HFFc6 (cell line): ENCODE measurements around the gene PCSK5. TPM values are rescaled to one million over a fixed set of nuclear protein-coding genes. Genes with fewer than 3 reads are reported as not detected.

Experiments
- DNase-seq: peaks from one replicate; pipeline ENCODE4 v3.0.0-alpha.2; 2018
- H3K27ac Mint-ChIP-seq: 2 replicates; pipeline ENCODE4 v1.8.0; 2020; ENCODE audit warnings: mild to moderate bottlenecking, mixed read lengths
- H3K27me3 Mint-ChIP-seq: 2 replicates; pipeline ENCODE4 v1.8.0; 2021; ENCODE audit warnings: mild to moderate bottlenecking, moderate library complexity, mixed read lengths; ENCODE audit not compliant: insufficient read depth
- H3K36me3 Mint-ChIP-seq: 2 replicates; pipeline ENCODE4 v1.8.0; 2021; ENCODE audit warnings: low read depth, mixed read lengths
- H3K4me1 Mint-ChIP-seq: 2 replicates; pipeline ENCODE4 v1.8.0; 2020; ENCODE audit warnings: low read depth, mixed read lengths
- H3K4me3 Mint-ChIP-seq: 2 replicates; pipeline ENCODE4 v1.8.0; 2020; ENCODE audit warnings: mild to moderate bottlenecking, moderate library complexity, mixed read lengths
- H3K9me3 Mint-ChIP-seq: 2 replicates; pipeline ENCODE4 v1.8.0; 2020; ENCODE audit warnings: mild to moderate bottlenecking, mixed read lengths
- CTCF ChIP-seq: fragments of 200-600 bp; sonication (generic); IDR thresholded peaks from 2 replicates; pipeline ENCODE4 v1.5.0; 2021; ENCODE audit warnings: antibody characterized with exemption, mild to moderate bottlenecking
- total RNA-seq, 6 experiments: library from RNA; stranded (reverse); fragmentation: NEBNext Ultra II Directional; extraction: Animal tissue kit (Norgen Biotek cat#: 25700); gene quantifications; 2 replicates in 1 of 6; 3 replicates in 5 of 6; pipeline ENCODE4 v1.2.3, GENCODE V29; 2021

Gene PCSK5
- total RNA-seq, 6 experiments from 2014 or later, result 0.18 to 0.36 (median 0.22) TPM

GRCh38 chr9:76330034-76330433 is 439.6 kb downstream of the PCSK5 start:
- no peak for DNase-seq
- no peaks in the 10 kb centered on the region for H3K36me3 Mint-ChIP-seq
- no peaks in the 10 kb centered on the region for H3K9me3 Mint-ChIP-seq
- no peaks in the 10 kb centered on the region for H3K4me1 Mint-ChIP-seq
- peaks cover 17% of the 10 kb centered on the region for H3K27me3 Mint-ChIP-seq
- no peak overlapping the region for H3K4me3 Mint-ChIP-seq
- no peak for TF ChIP-seq CTCF
- no peak overlapping the region for H3K27ac Mint-ChIP-seq

- H3K36me3 Mint-ChIP-seq, result no peaks in the 10 kb centered on the region
- H3K27me3 Mint-ChIP-seq, result peaks cover 22% of the 10 kb centered on the region
- DNase-seq, result no peak
- H3K4me1 Mint-ChIP-seq, result no peaks in the 10 kb centered on the region
- H3K27ac Mint-ChIP-seq, result no peak overlapping the region
- H3K9me3 Mint-ChIP-seq, result no peaks in the 10 kb centered on the region
- H3K4me3 Mint-ChIP-seq, result no peak overlapping the region
- TF ChIP-seq CTCF, result no peak
These were observed 442.9 kb downstream of the PCSK5 start for GRCh38 chr9:76333388-76333787.

- TF ChIP-seq CTCF, result no peak
- no peak for DNase-seq
- no peaks in the 10 kb centered on the region for H3K9me3 Mint-ChIP-seq
- no peak overlapping the region for H3K27ac Mint-ChIP-seq
- H3K4me1 Mint-ChIP-seq, result no peaks in the 10 kb centered on the region
- no peaks in the 10 kb centered on the region for H3K36me3 Mint-ChIP-seq
- H3K27me3 Mint-ChIP-seq, result peaks cover 24% of the 10 kb centered on the region
- no peak overlapping the region for H3K4me3 Mint-ChIP-seq
These were observed 443.5 kb downstream of the PCSK5 start for GRCh38 chr9:76333964-76334363.

- no peaks in the 10 kb centered on the region for H3K4me1 Mint-ChIP-seq
- no peaks in the 10 kb centered on the region for H3K9me3 Mint-ChIP-seq
- no peak overlapping the region for H3K27ac Mint-ChIP-seq
- no peak overlapping the region for H3K4me3 Mint-ChIP-seq
- no peak for DNase-seq
- H3K36me3 Mint-ChIP-seq, result no peaks in the 10 kb centered on the region
- H3K27me3 Mint-ChIP-seq, result peaks cover 20% of the 10 kb centered on the region
- no peak for TF ChIP-seq CTCF
These were observed 445.6 kb downstream of the PCSK5 start for GRCh38 chr9:76336027-76336426.

GRCh38 chr9:76338418-76338817 is 447.9 kb downstream of the PCSK5 start:
- Mint-ChIP-seq H3K4me3 (no peak overlapping the region), H3K27ac (no peak overlapping the region), H3K4me1 (no peaks in the 10 kb centered on the region), H3K36me3 (no peaks in the 10 kb centered on the region), H3K9me3 (no peaks in the 10 kb centered on the region), H3K27me3 (peaks cover 9% of the 10 kb centered on the region; the same call in 1 of the 2 replicates)
- TF ChIP-seq CTCF, result no peak
- no peak for DNase-seq

- Mint-ChIP-seq H3K27ac (no peak overlapping the region), H3K27me3 (peaks cover 3% of the 10 kb centered on the region; the same call in 1 of the 2 replicates), H3K4me1 (no peaks in the 10 kb centered on the region), H3K36me3 (no peaks in the 10 kb centered on the region), H3K4me3 (no peak overlapping the region), H3K9me3 (no peaks in the 10 kb centered on the region)
- no peak for DNase-seq
- no peak for TF ChIP-seq CTCF
These were observed 451.1 kb downstream of the PCSK5 start for GRCh38 chr9:76341616-76342015.
